Stimulated activated CD4-positive, alpha-beta T cell treated with anti-CD3 and anti-CD28 coated beads, Interleukin-4, amount 100 ng/mL, for 1 hour (primary cell): Measurements from ENCODE around the gene SIX1.

Experiments
- DNase-seq: peaks from one replicate; pipeline ENCODE4 v3.0.0-alpha.2; 2020

The SIX1 gene

GRCh38 chr14:60655119-60655897, 6.0 kb upstream of the SIX1 start:
- no peak for DNase-seq

GRCh38 chr14:60654334-60654821, 5.1 kb upstream of the SIX1 start:
- no peak for DNase-seq

DNA sequence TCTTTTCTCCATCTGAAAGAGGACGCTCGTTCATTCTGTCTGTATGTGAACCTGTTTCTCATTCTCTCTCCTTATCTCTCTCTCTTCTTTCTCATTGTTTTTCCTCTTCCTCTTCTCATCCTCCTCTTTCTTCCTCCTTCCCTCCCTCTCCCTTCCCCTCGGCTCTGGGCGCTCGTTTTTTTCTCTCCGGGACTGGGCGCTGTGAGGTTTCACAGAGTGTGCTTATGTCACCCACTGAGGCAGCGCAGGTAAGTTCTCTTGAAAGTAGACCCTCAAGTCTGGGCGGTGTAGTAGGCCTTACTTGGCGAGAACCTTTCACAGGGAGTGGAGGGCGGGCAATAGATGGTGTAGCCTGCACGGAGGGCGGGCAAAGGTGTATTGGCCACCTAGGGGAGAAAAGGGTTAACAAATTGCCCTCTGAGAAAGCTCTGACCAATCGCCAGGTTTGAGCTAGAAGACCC, 4.5 kb upstream of the SIX1 start:
- DNase-seq, result no peak

GRCh38 chr14:60652674-60653651, 3.7 kb upstream of the SIX1 start:
- DNase-seq, result no peak

DNA sequence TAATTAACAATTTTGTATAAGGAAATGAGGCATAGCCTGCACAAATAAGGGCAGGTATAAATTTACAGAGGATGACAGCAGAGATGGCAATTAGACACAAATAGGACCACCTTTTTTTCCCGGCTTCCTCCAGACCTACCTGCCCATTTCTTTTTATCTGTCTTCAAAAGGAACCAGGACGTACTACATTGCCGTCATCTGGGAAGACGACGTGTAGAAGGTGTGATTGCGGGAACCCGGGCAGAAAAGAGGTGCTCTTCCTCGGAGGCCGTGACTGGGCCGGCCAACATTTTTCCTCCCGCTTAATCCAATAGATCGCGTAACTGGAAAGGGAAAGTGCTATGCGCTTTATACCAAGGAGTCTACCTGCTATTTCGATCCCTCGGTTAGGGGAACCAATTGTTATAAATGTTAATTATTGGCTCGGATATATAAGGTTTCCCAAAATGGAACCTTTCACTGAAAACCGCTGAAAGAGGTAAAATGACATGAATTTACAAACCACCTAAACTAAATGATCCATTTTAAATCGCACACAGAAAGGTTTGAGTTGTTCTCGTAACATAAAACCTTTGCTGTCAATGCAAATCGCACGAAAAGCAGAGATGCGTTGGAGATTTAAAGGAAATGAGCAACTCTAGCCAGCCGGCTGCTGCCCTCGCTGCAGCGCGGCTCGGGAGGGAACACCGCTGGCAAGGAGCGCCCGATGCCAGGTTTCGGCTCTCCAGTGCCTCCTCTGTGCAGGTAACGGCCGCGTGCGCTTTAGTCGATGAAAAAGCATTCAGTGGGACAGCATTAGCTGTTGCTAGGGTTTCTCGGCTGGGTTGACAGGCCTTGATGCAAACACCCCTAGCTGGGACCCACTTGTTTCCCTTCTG, 2.8 kb upstream of the SIX1 start:
- no peak for DNase-seq

DNA sequence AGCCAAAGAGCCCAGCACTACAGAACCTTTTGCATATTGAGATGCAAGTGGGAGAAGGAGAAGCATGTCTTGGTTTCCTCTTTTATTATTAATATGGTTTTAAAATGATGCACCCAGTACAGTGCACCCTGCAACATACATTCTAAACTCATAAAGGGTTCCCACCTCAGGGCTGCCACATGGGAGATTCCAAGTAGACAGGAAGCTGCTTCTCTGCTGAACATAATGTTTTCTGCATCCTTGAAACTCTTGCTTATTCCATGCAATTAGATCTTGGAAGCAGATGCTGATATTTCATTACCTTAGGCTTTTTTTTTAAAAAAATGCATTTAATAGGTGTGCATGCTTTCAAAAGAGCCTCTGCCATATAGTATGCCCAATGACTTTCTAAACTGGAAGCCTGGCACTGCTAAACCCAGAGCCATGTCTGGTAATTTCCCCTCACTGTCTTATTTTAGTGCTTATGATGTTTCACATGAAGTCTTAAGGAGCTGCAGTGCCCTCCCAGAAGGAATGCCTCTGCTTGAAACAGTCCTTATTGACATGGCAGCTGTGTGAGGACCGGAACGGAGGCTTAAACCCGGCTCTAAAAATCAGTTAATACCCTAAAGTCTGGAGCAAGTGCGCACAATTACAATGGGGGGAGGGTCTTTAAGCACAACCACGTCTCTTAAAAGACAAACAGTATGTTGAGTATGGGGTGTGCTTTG, 2.0 kb upstream of the SIX1 start:
- DNase-seq, result no peak

DNA sequence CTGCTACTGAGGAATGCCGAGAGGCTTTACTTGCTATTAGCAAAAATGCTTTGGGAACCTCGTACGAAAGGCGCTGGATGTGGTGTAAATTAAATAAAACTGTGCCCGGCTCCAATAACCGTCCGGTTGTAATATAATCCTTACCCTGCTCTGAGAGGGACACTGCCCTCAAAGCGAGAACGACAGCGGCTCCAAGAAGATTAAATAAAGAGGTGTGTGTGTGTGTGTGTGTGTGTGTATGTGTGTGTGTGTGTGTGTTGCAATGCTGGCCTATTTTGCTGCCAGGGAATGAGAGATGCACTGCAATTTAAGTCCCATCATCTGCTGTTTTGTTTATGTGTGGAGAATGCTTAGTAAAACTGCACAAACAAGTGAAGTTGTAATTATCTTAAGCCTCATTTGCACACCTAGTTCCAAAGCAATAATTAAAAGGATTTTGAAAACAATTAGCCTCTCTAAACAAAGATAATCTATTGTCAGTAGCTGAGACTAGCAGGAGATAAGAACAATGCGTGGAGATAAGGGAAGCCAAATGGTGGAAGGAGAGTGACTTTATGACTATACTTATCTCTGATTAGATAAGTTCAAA, 1.2 kb upstream of the SIX1 start:
- no peak for DNase-seq

GRCh38 chr14:60649875-60650372, 647 bp upstream of the SIX1 start:
- no peak for DNase-seq

DNA sequence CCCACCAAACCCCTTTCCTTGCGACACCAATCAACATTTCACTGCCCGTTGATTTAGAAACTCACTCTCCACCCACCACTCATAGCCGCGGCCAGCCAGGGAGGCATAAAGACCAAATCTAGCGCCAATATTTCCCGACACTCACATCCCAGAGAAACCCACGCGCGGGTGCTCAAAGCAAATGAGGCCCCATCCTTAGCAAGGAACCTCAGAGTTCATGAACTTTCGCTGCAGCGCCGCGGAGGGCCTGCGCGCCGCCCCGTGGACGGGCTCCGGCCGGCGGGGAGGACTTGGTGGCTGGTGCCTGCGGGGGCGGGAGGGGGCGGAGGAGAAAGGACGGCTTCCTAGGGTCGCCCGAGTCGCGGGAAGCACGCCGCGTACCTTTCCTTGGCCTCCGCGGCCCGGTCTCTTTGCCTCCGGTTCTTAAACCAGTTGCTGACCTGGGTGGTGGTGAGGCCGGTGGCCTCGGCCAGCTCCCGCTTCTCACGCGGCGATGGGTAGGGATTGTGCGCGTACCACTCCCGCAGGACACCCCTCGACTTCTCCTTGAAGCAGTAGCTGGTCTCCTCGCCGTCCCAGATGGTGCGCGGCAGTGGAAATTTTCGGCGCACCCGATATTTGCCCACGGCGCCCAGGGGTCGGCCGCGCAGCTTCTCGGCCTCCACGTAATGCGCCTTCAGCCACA, 886 bp downstream of the SIX1 start:
- DNase-seq, result no peak

DNA sequence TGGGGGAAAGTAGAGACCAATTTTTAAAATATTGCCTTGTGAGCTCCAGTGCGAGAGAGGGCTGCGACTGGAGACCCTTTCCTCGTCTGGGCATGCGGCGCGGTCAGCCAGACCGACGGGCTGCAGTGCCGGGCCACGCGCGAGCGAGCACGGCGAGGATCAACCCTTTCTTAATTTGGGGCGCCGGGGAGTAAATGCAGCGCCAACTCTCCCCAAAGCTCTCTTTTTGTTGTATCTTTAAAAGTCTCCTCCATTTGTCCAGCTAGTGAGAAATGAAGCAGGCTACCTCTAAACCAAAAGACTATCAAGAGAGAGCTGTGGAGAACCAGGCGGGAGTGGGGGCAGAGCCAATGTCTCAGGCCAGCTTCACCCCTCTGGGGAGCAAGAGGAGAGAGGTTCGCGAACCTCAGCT, 1.4 kb downstream of the SIX1 start:
- DNase-seq, result no peak

DNA sequence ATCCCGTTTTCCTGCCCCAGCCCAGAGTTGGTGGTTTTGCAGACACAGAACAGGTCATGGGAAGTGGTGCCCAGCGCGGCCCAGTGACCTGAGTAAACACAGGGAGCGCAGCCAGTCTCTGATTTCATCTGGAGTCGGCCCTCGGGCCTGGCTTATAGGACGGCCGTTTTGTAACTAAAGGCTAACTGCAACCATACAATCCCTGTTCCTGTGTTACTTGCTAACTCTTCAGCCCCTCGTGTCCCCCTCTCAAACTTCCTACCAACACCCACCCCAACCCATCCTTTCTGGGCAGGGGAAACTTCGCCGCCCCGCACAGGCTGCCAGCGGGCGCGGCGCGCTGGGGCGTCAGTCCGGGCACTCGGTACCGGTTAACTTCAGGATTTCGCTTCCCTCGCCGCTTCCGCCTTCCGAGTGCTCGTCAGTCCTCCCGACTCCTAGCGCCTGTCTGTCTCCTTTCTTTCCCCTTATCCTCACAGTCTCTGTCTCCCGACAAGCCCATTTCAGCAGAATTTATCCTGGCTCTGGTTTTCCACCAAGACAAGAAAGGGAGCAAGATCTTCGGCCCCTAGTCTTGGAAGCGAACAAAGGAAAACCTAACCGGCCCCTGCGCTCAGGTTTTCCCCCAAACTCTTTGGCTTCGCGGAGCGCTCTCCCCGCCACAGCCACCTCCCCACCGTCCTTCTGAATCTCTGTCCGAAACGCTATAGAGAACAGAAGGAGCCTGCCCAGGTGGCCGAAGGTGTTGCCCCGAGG, 2.0 kb downstream of the SIX1 start:
- DNase-seq, result no peak

GRCh38 chr14:60646226-60646818, 3.0 kb downstream of the SIX1 start:
- no peak for DNase-seq

- no peak for DNase-seq
Measured at GRCh38 chr14:60645126-60645741, 4.0 kb downstream of the SIX1 start.

DNA sequence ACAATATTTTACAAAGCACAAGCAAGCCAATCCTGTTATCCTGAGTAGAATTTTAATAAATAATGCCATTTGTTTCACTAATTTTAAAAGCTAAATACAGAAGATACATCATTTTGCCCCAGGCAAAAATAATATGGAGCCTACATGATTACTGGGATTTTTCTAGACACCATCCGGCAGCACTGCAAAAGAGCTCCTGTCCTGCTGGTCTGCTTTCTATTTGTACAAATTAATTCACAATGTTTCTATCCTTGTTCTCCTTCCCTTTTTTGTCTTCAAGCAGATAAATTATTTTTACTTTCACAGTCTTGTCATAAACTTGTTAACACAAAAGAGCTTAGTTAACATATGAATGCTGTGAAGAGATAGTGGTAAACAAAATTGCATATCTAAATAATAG, 4.6 kb downstream of the SIX1 start:
- no peak for DNase-seq

GRCh38 chr14:60643463-60644314, 5.6 kb downstream of the SIX1 start:
- no peak for DNase-seq

GRCh38 chr14:60643141-60643462, 6.2 kb downstream of the SIX1 start:
- DNase-seq, result no peak

DNA sequence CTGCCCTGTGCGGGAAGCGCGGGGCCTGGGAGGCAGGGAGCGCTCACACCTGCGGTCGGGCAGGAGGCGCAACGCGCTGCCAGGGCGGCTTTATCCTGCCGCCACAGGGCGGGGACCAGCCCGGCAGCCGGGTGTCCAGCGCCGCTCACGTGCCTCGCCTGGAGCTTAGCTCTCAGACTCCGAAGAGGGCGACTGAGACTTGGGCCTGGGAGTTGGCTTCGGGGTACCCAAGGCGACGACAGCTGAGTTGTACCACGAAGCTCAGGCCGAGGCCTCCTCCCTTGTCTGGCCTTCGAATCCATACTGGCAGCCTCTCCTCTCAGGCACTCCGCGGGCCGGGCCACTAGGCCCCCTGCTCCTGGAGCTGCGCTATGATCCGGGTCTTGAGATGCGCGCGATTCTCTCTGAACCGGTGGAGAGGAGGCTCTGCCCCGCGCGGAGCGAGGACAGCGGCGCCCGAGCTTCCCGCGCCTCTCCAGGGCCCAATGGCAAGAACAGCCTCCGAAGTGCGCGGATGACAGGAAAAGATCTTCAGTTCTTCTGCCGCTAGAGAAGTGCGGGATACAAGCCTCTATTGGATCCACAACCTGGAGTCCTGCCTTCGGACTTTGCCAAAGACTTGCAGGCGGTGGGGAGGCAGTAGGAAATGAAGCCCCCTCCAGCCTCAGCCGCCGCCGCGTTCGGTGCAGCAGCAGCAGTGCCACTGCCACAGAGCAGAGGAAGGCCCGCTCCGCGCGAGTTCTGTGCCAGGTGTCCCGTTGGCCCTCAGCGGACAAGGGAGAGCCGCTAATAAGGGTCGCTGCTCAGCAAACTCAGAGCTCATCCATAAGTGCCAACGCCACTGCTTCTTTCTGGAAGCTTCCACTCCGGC, 6.8 kb downstream of the SIX1 start:
- DNase-seq, result no peak
